ENCODE measurements around the gene C3orf20. TPM values are rescaled to one million over a fixed set of nuclear protein-coding genes. Genes with fewer than 3 reads are reported as not detected.

Gene C3orf20
- total and polyA plus RNA-seq, 2 of the 4 experiments (the other 2 are of a cell fraction): not detected

- 64% methylated on average over 3 of the region's 9 CpGs; no CpG with 5 or more reads in 1 of the 2 experiments for whole genome bisulfite sequencing, 2 experiments (ENCODE audit: extremely low coverage in 2 of 2, insufficient read length in 1 of 2)
- Histone ChIP-seq H2BK20ac (ENCODE audit: low read depth, low read length) (no peak overlapping the region), H4K20me1 (ENCODE audit: insufficient read depth, low read length) (no peaks in the 10 kb centered on the region; the same call in 1 of the 2 replicates), H4K91ac (ENCODE audit: insufficient read depth, low read depth, low read length) (no peak overlapping the region), H3K27ac (ENCODE audit: insufficient read depth, low read length) (no peak overlapping the region), H3K9me1 (ENCODE audit: insufficient read depth, low read length) (no peaks in the 10 kb centered on the region), H3K4me1 (ENCODE audit: control insufficient read depth, insufficient read depth, low read length) (no peaks in the 10 kb centered on the region), H2AFZ (replicated peaks; ENCODE audit: low read length, poor library complexity) (no peak overlapping the region), H3K9me3 (ENCODE audit: control insufficient read depth, insufficient read depth, low read length) (no peaks in the 10 kb centered on the region), H3K79me1 (ENCODE audit: low read depth in 1 of 2, low read length in 2 of 2) (no peaks in the 10 kb centered on the region), H3K9ac (ENCODE audit: low read depth, low read length) (no peak overlapping the region), H3K14ac (replicated peaks; ENCODE audit: low read depth, low read length) (no peak overlapping the region), H3K4me2 (ENCODE audit: low read depth, low read length) (no peak overlapping the region), H2BK120ac (ENCODE audit: low read depth, low read length) (no peak overlapping the region), H4K5ac (ENCODE audit: low read depth, low read length) (no peak overlapping the region), H3K18ac (ENCODE audit: low read depth, low read length) (no peak overlapping the region), H4K8ac (ENCODE audit: low read depth in 2 of 2, low read length in 2 of 2) (no peak overlapping the region), H3K36me3 (ENCODE audit: control insufficient read depth, insufficient read depth, low read length) (no peaks in the 10 kb centered on the region), H3K4me3 (ENCODE audit: insufficient read depth, low read depth, low read length) (no peak overlapping the region), H2AK9ac (replicated peaks; ENCODE audit: low read depth, low read length, poor library complexity) (no peak overlapping the region), H3K56ac (ENCODE audit: extremely low read depth, insufficient read depth, low read length) (no peak overlapping the region), H3K4ac (ENCODE audit: low read depth, low read length) (no peak overlapping the region), H2BK5ac (ENCODE audit: low read depth, low read length, poor library complexity, severe bottlenecking) (no peak overlapping the region), H3K23ac (ENCODE audit: low read depth, low read length) (no peak overlapping the region), H2AK5ac (ENCODE audit: low read depth, low read length) (no peak overlapping the region), H2BK15ac (ENCODE audit: low read depth, low read length) (no peak overlapping the region), H3K27me3 (ENCODE audit: control insufficient read depth, insufficient read depth, low read length) (peaks cover 1% of the 10 kb centered on the region; the same call in 1 of the 2 replicates)
- CTCF ChIA-PET: no interaction called here
- in situ Hi-C loops (cut with MboI; ENCODE audit: low sequenced_read_pairs) (no loop called here), dilution Hi-C loops (cut with HindIII; ENCODE audit: low sequenced_read_pairs, unreplicated experiment) (no loop called here), intact Hi-C loops (cut with micrococcal nuclease) (no loop called here)
- TF ChIP-seq SMC3 (IDR thresholded peaks at IDR 0.05; ENCODE audit: low read depth, low read length): no peak
- no peak for TF ChIP-seq RAD21 (IDR thresholded peaks at IDR 0.05; ENCODE audit: low read length)
- TF ChIP-seq CTCF (conservative IDR thresholded peaks at IDR 0.05; ENCODE audit: low read depth, low read length): no peak
- TF ChIP-seq BHLHE40 (IDR thresholded peaks at IDR 0.05; ENCODE audit: low read depth, low read length): no peak
- TF ChIP-seq FOS (IDR thresholded peaks at IDR 0.05; ENCODE audit: low read depth, low read length): no peak
- no peak for TF ChIP-seq ELK1 (IDR thresholded peaks at IDR 0.05; ENCODE audit: borderline replicate concordance, low read depth, low read length)
- TF ChIP-seq MAZ (IDR thresholded peaks at IDR 0.05; ENCODE audit: borderline replicate concordance, low read depth, low read length): no peak
- TF ChIP-seq POLR2A (IDR thresholded peaks at IDR 0.05; ENCODE audit: low read depth, low read length): no peak
- TF ChIP-seq USF2 (IDR thresholded peaks at IDR 0.05; ENCODE audit: low read depth, low read length): no peak
- TF ChIP-seq MAFK (IDR thresholded peaks at IDR 0.05; ENCODE audit: low read depth, low read length): no peak
- TF ChIP-seq CHD1 (IDR thresholded peaks at IDR 0.05; ENCODE audit: low read depth, low read length): no peak
- no peak for TF ChIP-seq MXI1 (IDR thresholded peaks at IDR 0.05; ENCODE audit: borderline replicate concordance, low read depth, low read length)
- TF ChIP-seq NFE2L2 (IDR thresholded peaks at IDR 0.05; ENCODE audit: low read depth, low read length): no peak
- TF ChIP-seq CEBPB (IDR thresholded peaks at IDR 0.05; ENCODE audit: low read depth, low read length): no peak
- no peak for TF ChIP-seq RFX5 (IDR thresholded peaks at IDR 0.05; ENCODE audit: low read depth, low read length)
- no peak for TF ChIP-seq RCOR1 (IDR thresholded peaks at IDR 0.05; ENCODE audit: insufficient replicate concordance, low read length)
- DNase-seq: no peak
- no TSS peak for BruUV-seq (replicated peaks)
- POLR2A ChIA-PET (ENCODE audit: unreplicated experiment): no interaction called here
- ATAC-seq (ENCODE audit: low read depth): no peak
Observed at GRCh38 chr3:14761121-14761672, 86.3 kb downstream of the C3orf20 start.
